ENCODE measurements around the gene LCE3D.

GRCh38 chr1:152537496-152537895 lies 42.8 kb downstream of the LCE3D start:
- TF ChIP-seq EZH2 (IDR thresholded peaks at IDR 0.05; ENCODE audit: insufficient read depth, poor library complexity, severe bottlenecking) (no peak), EZH2phosphoT487 (IDR thresholded peaks at IDR 0.05; ENCODE audit: insufficient read depth, low read depth) (no peak)

Data from GM23248 (cell line).